Right atrium auricular region (tissue), 2 donors: Measurements from ENCODE around the gene C19orf12. TPM values are rescaled to one million over a fixed set of nuclear protein-coding genes. Genes with fewer than 3 reads are reported as not detected.
"Not testable (repeated sequence)": the region's sequence is repeated elsewhere in the genome, so short reads cannot be mapped to it uniquely, and the experiment has no call there.

Experiments used
- DNase-seq: peaks from one replicate; pipeline ENCODE4 v3.0.0-alpha.2; 2019; ENCODE audit warnings: low spot score
- H3K27ac ChIP-seq, 2 donors: fragments of 200-600 bp; sonication (generic); 1 replicate in 1 of 2; 2 replicates in 1 of 2; pipeline ENCODE4 v1.5.1; 2016 to 2019
- H3K27me3 ChIP-seq, 2 donors: fragments of 200-600 bp; sonication (generic); one replicate each; pipeline versions ENCODE4 v1.5.1 to v1.6.0; 2017 to 2019
- H3K36me3 ChIP-seq: fragments of 200-600 bp; sonication (generic); one replicate; pipeline ENCODE4 v1.5.1; 2016
- H3K4me1 ChIP-seq, 2 donors: fragments of 200-600 bp; sonication (generic); one replicate each; pipeline versions ENCODE4 v1.5.1 to v1.6.0; 2017 to 2019
- H3K4me3 ChIP-seq, 2 donors: fragments of 200-600 bp; sonication (generic); 1 replicate in 1 of 2; 2 replicates in 1 of 2; pipeline ENCODE4 v1.5.1; 2017 to 2019; ENCODE audit warnings: mild to moderate bottlenecking in 1 of 2, moderate library complexity in 1 of 2
- H3K9me3 ChIP-seq, 2 donors: fragments of 200-600 bp; sonication (generic); one replicate each; pipeline ENCODE4 v1.5.1; 2019
- total RNA-seq, 2 donors: library from RNA; depleted of rRNA; stranded (reverse); fragments of >200 nt; gene quantifications; one replicate each; pipeline ENCODE4 v1.1.0, GENCODE V29; 2016
- TF ChIP-seq, protein P1 (sequence below), 2 donors: fragments of 200-600 bp; sonication (generic); IDR thresholded peaks; one replicate each; pipeline ENCODE4 v1.5.1; 2019; ENCODE audit warnings: antibody characterized with exemption in 2 of 2

C19orf12 gene
- total RNA-seq, 2 donors from 2014 or later, result 47.9 to 61.4 TPM

DNA sequence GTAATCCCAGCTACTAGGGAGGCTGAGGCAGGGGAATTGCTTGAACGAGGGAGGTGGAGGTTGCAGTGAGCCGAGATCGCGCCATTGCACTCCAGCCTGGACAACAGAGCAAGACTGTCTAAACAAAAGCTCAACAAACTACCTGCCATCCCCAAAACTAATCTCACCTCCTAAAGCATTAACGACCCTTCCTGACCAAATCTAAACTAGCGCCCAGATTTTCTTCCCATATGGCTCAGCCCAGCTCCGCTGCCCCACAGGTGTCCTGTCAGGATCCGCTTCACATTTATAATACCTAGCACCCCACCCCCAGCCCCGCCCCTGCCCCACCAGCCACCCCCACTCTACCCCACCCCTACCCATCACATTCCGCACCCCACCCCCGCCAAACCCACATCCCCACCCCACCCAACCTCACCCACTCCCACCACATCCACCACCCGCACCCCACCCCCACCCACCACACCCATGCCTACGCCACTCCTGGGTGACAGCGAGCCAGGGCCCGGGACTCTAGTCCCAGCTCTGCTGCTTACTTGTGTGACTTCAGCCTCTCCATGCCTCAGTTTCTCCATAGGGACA lies 599 bp downstream of the C19orf12 start:
- TF ChIP-seq, protein P1, sequence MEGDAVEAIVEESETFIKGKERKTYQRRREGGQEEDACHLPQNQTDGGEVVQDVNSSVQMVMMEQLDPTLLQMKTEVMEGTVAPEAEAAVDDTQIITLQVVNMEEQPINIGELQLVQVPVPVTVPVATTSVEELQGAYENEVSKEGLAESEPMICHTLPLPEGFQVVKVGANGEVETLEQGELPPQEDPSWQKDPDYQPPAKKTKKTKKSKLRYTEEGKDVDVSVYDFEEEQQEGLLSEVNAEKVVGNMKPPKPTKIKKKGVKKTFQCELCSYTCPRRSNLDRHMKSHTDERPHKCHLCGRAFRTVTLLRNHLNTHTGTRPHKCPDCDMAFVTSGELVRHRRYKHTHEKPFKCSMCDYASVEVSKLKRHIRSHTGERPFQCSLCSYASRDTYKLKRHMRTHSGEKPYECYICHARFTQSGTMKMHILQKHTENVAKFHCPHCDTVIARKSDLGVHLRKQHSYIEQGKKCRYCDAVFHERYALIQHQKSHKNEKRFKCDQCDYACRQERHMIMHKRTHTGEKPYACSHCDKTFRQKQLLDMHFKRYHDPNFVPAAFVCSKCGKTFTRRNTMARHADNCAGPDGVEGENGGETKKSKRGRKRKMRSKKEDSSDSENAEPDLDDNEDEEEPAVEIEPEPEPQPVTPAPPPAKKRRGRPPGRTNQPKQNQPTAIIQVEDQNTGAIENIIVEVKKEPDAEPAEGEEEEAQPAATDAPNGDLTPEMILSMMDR (IDR thresholded peaks at IDR 0.05), result no peak
- no peaks in the 10 kb centered on the region for H3K9me3 ChIP-seq
- peak overlapping the region; percentile 96 to 99 for H3K27ac ChIP-seq
- peaks cover 0 to 39% of the 10 kb centered on the region in 2 donors for H3K4me1 ChIP-seq
- no peaks in the 10 kb centered on the region for H3K36me3 ChIP-seq
- peak overlapping the region; percentile 93 to 96 for H3K4me3 ChIP-seq
- DNase-seq, result no peak
- no peaks in the 10 kb centered on the region for H3K27me3 ChIP-seq

DNA sequence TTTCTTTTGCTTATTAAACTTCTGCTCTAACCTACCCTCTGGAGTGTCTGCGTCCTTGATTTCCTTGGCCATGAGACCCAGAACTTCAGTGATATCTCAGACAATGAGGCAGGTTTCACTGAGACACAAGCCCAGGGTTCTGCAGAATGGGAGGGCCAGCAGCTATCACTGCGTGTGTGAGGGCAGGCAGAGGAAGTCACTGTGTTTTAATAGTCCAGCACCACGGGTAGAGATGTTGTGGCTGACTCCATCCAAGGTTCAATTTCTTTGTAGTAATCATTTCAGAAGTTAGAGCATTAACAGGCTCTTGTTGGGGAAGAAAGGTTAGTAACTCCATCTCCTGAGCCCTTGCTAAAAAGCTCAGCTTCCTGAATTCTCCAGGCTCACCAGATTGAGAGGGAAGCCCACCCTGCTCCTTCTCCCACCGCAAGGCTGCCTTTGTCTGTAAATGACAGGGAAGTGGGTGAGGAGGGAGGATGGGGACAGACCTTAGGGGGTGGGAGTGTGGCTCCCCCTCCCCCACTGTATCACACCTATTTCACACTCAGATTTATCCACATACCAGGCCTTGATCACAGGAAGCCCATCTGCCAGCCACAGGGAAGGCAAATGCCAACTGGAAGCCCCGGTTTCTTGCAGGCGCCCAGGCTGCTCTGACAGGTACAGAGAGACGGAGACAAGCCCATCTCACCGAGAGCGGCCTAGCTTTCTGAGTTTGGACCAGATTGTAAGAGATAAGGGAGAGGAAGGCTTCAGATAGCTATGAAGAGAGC lies 2.1 kb downstream of the C19orf12 start:
- Histone ChIP-seq H3K27me3 (no peaks in the 10 kb centered on the region), H3K27ac (peak overlapping the region; percentile 96 to 99), H3K4me1 (peaks cover 0 to 55% of the 10 kb centered on the region in 2 donors), H3K36me3 (no peaks in the 10 kb centered on the region), H3K4me3 (no peak overlapping the region), H3K9me3 (no peaks in the 10 kb centered on the region)
- TF ChIP-seq, protein P1 (IDR thresholded peaks at IDR 0.05), result no peak
- DNase-seq, result no peak

DNA sequence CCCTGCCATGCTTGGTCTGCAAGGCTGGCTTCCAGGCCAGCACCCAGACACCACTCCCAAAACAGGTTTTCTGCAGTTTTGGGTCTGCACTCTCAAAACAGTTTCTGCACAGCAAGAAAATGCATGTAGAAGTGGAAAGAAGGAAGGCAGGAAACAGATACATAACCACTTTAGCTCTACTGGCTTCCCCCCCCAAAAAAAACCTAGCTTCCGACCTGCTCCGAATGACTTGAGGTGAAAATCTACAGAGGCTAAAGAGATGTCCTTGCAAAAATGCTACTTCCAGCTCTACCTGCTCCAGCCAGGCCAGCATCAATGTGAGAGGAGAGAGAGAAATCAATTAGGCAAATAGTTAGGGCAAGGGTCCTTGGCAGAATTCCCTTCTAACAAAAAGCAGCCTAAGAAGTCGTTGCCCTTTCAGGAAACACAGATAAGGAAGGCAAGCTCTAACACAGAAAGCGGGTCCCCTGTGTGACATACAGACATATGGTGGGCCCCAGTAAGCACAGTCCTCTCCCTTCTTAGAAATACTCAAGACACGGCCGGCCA lies 3.4 kb downstream of the C19orf12 start:
- Histone ChIP-seq H3K9me3 (no peaks in the 10 kb centered on the region), H3K27me3 (no peaks in the 10 kb centered on the region), H3K36me3 (peaks cover 11% of the 10 kb centered on the region), H3K4me1 (peaks cover 0 to 50% of the 10 kb centered on the region in 2 donors), H3K27ac (no peak overlapping the region), H3K4me3 (no peak overlapping the region)
- TF ChIP-seq, protein P1 (IDR thresholded peaks at IDR 0.05), result no peak
- no peak for DNase-seq

DNA sequence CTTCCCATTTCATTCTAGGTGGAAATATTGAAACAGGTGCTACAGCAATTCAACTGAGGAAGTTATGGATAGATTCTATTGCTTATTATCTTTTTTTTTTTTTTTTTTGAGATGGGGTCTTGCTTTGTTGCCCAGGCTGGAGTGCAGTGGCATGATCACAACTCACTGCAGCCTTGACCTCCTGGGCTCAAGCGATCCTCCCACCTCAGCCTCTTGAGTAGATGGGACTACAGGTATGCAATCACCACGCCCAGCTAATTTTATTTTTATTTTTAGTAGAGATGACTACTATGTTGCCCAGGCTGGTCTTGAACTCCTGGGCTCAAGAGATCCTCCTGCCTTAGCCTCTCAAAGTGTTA lies 5.6 kb downstream of the C19orf12 start:
- H3K27ac ChIP-seq, result peak overlapping the region; percentile 44 to 61
- peaks cover 0 to 36% of the 10 kb centered on the region in 2 donors for H3K4me1 ChIP-seq

DNA sequence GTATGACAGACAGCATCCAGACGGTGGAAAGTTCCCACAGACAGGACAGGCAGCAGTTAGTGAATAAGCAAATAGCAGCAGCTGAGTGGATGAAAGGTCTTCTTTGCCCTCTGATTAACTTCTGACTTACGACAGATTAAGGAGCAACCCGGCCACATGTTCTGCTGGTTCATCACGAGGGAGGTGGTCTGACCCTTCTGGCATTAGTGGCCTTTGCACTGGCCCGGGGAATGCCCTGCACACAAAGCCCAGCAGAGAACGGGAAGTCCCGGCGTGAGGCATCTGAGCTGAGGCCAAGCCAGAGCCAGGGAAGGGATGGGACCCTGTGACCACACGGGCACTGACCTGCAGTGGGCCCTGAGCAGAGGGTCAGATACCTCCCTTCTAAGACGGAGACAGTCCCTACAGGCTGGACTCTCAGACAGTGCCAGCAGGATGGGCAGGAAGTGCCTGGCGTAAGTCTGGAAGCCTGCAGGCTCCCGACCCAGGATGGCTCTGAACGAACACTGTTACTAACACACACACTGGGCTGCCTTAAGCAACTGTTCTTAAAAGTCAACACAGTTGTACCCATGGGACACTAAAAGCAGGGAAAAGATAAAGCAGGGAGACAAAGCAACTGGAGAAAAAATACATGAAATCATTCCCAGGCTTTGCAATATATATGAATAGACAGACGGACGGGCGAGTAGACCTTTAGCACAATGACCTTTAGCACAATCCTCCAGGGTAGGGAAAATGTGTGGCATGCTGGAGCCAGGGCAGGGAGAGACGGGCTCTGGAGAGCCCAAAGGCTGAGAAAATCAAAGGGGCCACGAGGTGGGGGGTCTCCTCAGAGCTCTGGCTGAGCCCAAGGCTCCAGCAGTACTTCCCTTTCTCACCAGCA lies 6.3 kb downstream of the C19orf12 start:
- peaks cover 0 to 30% of the 10 kb centered on the region in 2 donors for H3K4me1 ChIP-seq
- H3K9me3 ChIP-seq, result no peaks in the 10 kb centered on the region
- no peak overlapping the region for H3K4me3 ChIP-seq
- DNase-seq, result peak; percentile 66
- H3K27ac ChIP-seq, result peak overlapping the region; percentile 44 to 61
- H3K36me3 ChIP-seq, result peaks cover 33% of the 10 kb centered on the region
- TF ChIP-seq, protein P1 (IDR thresholded peaks at IDR 0.05), result no peak
- H3K27me3 ChIP-seq, result no peaks in the 10 kb centered on the region

More for the DNA sequence above, 5.6 kb downstream of the C19orf12 start:
- not testable (repeated sequence) for H3K4me3 ChIP-seq, DNase-seq, H3K27me3 ChIP-seq, H3K9me3 ChIP-seq
- H3K36me3 ChIP-seq, result peaks cover 27% of the 10 kb centered on the region
